CD14-positive monocyte (primary cell): ENCODE results near the gene CYLD. TPM values are rescaled to one million over a fixed set of nuclear protein-coding genes. Genes with fewer than 3 reads are reported as not detected.

Source experiments
- DNase-seq, 3 donors: peaks; one replicate each; pipeline ENCODE4 v3.0.0-alpha.2; 2011 to 2022
- H2AFZ ChIP-seq: 2 replicates; pipeline ENCODE4 v1.6.0; 2012; ENCODE audit warnings: mild to moderate bottlenecking, low read depth, low read length, inconsistent platforms; ENCODE audit not compliant: insufficient read depth, poor library complexity, severe bottlenecking
- H3K27ac ChIP-seq, 2 donors: 1 replicate in 1 of 2; 2 replicates in 1 of 2; pipeline ENCODE4 v1.5.1; 2012 to 2013; ENCODE audit warnings: low read length in 2 of 2, control low read depth in 1 of 2, inconsistent platforms in 1 of 2, low read depth in 1 of 2, mild to moderate bottlenecking in 1 of 2
- H3K27me3 ChIP-seq, 2 donors: one replicate each; pipeline versions ENCODE4 v1.6.0 to v1.6.1; 2011 to 2013; ENCODE audit warnings: low read length in 2 of 2; ENCODE audit not compliant: control insufficient read depth in 2 of 2, insufficient read depth in 2 of 2
- H3K36me3 ChIP-seq, 2 donors: replicated peaks in 1 of 2; 1 replicate in 1 of 2; 2 replicates in 1 of 2; pipeline versions ENCODE4 v1.5.1 to v1.6.1; 2012 to 2013; ENCODE audit warnings: low read length in 2 of 2, control low read depth in 1 of 2, inconsistent platforms in 1 of 2, mild to moderate bottlenecking in 1 of 2; ENCODE audit not compliant: insufficient read depth in 2 of 2, control insufficient read depth in 1 of 2
- H3K4me1 ChIP-seq, 2 donors: 1 replicate in 1 of 2; 2 replicates in 1 of 2; pipeline versions ENCODE4 v1.5.1 to v1.6.1; 2012 to 2013; ENCODE audit warnings: low read length in 2 of 2, control low read depth in 1 of 2, inconsistent platforms in 1 of 2, mild to moderate bottlenecking in 1 of 2, moderate library complexity in 1 of 2; ENCODE audit not compliant: insufficient read depth in 2 of 2, control insufficient read depth in 1 of 2
- H3K4me2 ChIP-seq: replicated peaks from 2 replicates; pipeline ENCODE3; 2012; ENCODE audit warnings: low read length, moderate library complexity, mild to moderate bottlenecking; ENCODE audit not compliant: poor library complexity, severe bottlenecking; ENCODE audit errors: extremely low read depth
- H3K4me3 ChIP-seq, 3 experiments: fragments of 200-600 bp in 1 of 3; sonication (generic) in 1 of 3; replicated peaks in 1 of 3; 1 replicate in 2 of 3; 2 replicates in 1 of 3; pipeline ENCODE4 v1.5.1; 2011 to 2013; ENCODE audit warnings: low read length in 3 of 3, mild to moderate bottlenecking in 3 of 3, control low read depth in 2 of 3, low read depth in 2 of 3, inconsistent platforms in 1 of 3, moderate library complexity in 1 of 3
- H3K79me2 ChIP-seq: 2 replicates; pipeline ENCODE4 v1.6.0; 2012; ENCODE audit warnings: mild to moderate bottlenecking, control low read depth, inconsistent platforms, low read length, moderate library complexity; ENCODE audit not compliant: insufficient read depth
- H3K9ac ChIP-seq: 2 replicates; pipeline ENCODE4 v1.6.0; 2017; ENCODE audit warnings: low read length, mild to moderate bottlenecking; ENCODE audit not compliant: insufficient read depth, poor library complexity, severe bottlenecking
- H3K9me3 ChIP-seq, 2 donors: replicated peaks in 1 of 2; 1 replicate in 1 of 2; 2 replicates in 1 of 2; pipeline versions ENCODE4 v1.5.1 to v1.6.1; 2012 to 2013; ENCODE audit warnings: low read length in 2 of 2, control low read depth in 1 of 2; ENCODE audit not compliant: control insufficient read depth in 1 of 2, insufficient read depth in 1 of 2
- H4K20me1 ChIP-seq: 2 replicates; pipeline ENCODE4 v1.6.0; 2012; ENCODE audit warnings: mild to moderate bottlenecking, low read length, control low read depth, moderate library complexity; ENCODE audit not compliant: insufficient read depth
- H3K27ac Mint-ChIP-seq, 7 donors: one replicate each; pipeline ENCODE4 v1.8.0; 2020; ENCODE audit warnings: mild to moderate bottlenecking in 7 of 7, mixed read lengths in 7 of 7, moderate library complexity in 6 of 7, inconsistent platforms in 2 of 7
- H3K27me3 Mint-ChIP-seq, 3 donors: one replicate each; pipeline ENCODE4 v1.8.0; 2021 to 2022; ENCODE audit warnings: low read depth in 3 of 3, mild to moderate bottlenecking in 3 of 3, mixed read lengths in 3 of 3, moderate library complexity in 3 of 3, inconsistent platforms in 1 of 3
- H3K36me3 Mint-ChIP-seq, 2 donors: one replicate each; pipeline ENCODE4 v1.8.0; 2020; ENCODE audit warnings: mixed read lengths in 2 of 2, inconsistent platforms in 1 of 2, mild to moderate bottlenecking in 1 of 2
- H3K4me1 Mint-ChIP-seq: one replicate; pipeline ENCODE4 v1.8.0; 2020; ENCODE audit warnings: mild to moderate bottlenecking, mixed read lengths
- H3K4me3 Mint-ChIP-seq, 2 donors: one replicate each; pipeline ENCODE4 v1.8.0; 2020; ENCODE audit warnings: mild to moderate bottlenecking in 2 of 2, mixed read lengths in 2 of 2, moderate library complexity in 1 of 2
- H3K9me3 Mint-ChIP-seq, 7 donors: one replicate each; pipeline ENCODE4 v1.8.0; 2020 to 2022; ENCODE audit warnings: mixed read lengths in 7 of 7, mild to moderate bottlenecking in 6 of 7, moderate library complexity in 6 of 7, inconsistent platforms in 2 of 7
- WGBS: methylation state at CpG from one replicate; pipeline ENCODE4 v1.1.5; 2013; ENCODE audit warnings: missing lambda C conversion rate; ENCODE audit not compliant: insufficient coverage; 5-methylcytosine and 5-hydroxymethylcytosine counted together
- intact Hi-C, 2 donors: fragments of 100-400 bp; cut with micrococcal nuclease; formaldehyde crosslinking; loops; one replicate each; pipeline versions ENCODE4 v1.15.0 to v1.15.1; 2023
- polyA plus RNA-seq, 3 donors: library from polyadenylated mRNA; depleted of rRNA in 1 of 3; unstranded in 2 of 3; stranded (reverse) in 1 of 3; fragments of 300-500 nt in 2 of 3; fragments of >200 nt in 1 of 3; fragmentation: Illumina TruSeq in 2 of 3; gene quantifications; 1 replicate in 2 of 3; 2 replicates in 1 of 3; pipeline ENCODE4 v1.2.3, GENCODE V29; 2012 to 2021
- TF ChIP-seq, protein P1 (sequence below): fragments of 200-600 bp; IDR thresholded peaks from one replicate; pipeline ENCODE4 v1.8.0; 2022; ENCODE audit warnings: antibody characterized with exemption, mild to moderate bottlenecking

CYLD gene
- polyA plus RNA-seq, 3 donors, result 32.1 to 57.9 (median 35.9) TPM

DNA sequence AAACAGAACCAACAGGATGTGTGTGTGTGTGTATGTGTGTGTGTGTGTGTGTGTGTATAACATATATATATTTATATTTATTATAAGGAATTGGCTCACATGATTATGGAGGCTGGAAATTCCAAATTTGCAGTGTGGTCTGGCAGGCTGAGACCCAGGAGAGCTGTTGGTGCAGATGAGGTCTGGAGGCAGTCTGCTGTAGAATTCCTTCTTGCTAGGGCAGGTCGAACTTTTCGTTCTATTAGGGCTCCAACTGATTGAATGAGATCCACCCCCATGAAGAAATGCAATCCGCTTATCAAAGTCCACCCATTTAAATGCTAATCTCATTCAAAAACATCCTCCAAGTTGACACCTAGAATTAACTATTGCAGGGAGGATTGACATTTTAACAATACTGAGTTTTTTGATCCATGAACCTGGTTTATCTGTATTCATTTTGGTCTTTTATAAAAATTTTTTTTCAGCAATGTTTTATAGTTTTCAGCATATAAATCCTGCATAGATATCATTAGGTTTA, 85.0 kb downstream of the CYLD start:
- no peak overlapping the region for H3K27ac Mint-ChIP-seq
- TF ChIP-seq, protein P1, sequence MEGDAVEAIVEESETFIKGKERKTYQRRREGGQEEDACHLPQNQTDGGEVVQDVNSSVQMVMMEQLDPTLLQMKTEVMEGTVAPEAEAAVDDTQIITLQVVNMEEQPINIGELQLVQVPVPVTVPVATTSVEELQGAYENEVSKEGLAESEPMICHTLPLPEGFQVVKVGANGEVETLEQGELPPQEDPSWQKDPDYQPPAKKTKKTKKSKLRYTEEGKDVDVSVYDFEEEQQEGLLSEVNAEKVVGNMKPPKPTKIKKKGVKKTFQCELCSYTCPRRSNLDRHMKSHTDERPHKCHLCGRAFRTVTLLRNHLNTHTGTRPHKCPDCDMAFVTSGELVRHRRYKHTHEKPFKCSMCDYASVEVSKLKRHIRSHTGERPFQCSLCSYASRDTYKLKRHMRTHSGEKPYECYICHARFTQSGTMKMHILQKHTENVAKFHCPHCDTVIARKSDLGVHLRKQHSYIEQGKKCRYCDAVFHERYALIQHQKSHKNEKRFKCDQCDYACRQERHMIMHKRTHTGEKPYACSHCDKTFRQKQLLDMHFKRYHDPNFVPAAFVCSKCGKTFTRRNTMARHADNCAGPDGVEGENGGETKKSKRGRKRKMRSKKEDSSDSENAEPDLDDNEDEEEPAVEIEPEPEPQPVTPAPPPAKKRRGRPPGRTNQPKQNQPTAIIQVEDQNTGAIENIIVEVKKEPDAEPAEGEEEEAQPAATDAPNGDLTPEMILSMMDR, result no peak

DNA sequence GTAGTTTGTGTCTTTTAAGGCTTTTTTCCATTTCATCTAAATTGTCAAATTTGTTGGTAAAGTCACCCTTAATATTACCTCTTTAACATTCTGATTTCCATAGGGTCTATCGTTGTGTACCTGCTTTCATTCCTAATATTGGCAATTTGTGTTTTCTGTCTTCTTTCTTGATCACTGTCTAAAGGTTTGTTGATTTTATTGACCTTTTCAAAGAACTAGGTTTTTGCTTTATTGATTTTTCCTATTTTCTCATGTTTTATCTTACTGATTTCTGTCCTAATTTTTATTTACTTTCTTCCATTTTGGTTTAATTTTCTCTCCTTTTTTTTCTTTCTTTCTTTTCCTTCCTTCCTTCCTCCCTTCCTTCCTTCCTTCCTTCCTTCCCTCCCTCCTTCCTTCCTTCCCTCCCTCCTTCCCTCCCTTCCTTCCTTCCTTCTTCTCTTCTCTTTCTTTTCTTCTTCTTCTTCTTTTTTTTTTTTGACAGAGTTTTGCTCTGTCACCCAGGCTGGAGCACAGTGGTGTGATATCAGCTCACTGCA, 86.3 kb downstream of the CYLD start:
- Mint-ChIP-seq H3K27me3 (peaks cover 0 to 12% (median 4%) of the 10 kb centered on the region in 3 donors), H3K4me3 (no peak overlapping the region), H3K36me3 (no peaks in the 10 kb centered on the region), H3K9me3 (peaks cover 7 to 16% (median 9%) of the 10 kb centered on the region in 7 donors), H3K4me1 (no peaks in the 10 kb centered on the region), H3K27ac (peak overlapping the region in 1 of 7 donors; percentile 26)
- Histone ChIP-seq H2AFZ (no peak overlapping the region), H3K36me3 (no peaks in the 10 kb centered on the region), H3K4me2 (no peak overlapping the region), H3K4me1 (no peaks in the 10 kb centered on the region), H3K27ac (no peak overlapping the region), H3K79me2 (no peaks in the 10 kb centered on the region), H3K9me3 (peaks cover 3 to 11% of the 10 kb centered on the region in 2 donors), H3K27me3 (peaks cover 0 to 2% of the 10 kb centered on the region in 2 donors), H3K9ac (no peak overlapping the region), H4K20me1 (no peaks in the 10 kb centered on the region), H3K4me3 (no peak overlapping the region)
- no CpG with 5 or more reads among the region's 1 CpG for WGBS
- intact Hi-C loops, result no loop called here
- TF ChIP-seq, protein P1, result no peak
- no peak for DNase-seq

More for the DNA sequence above, 85.0 kb downstream of the CYLD start:
- no peak overlapping the region for H3K9ac ChIP-seq
- Mint-ChIP-seq H3K36me3 (no peaks in the 10 kb centered on the region), H3K9me3 (peaks cover 7 to 16% (median 9%) of the 10 kb centered on the region in 7 donors), H3K4me3 (no peak overlapping the region), H3K4me1 (no peaks in the 10 kb centered on the region), H3K27me3 (peaks cover 0 to 14% (median 4%) of the 10 kb centered on the region in 3 donors)
- no peak overlapping the region for H2AFZ ChIP-seq
- WGBS, result no CpG with 5 or more reads among the region's 3 CpGs
- H3K27me3 ChIP-seq, result peaks cover 0 to 2% of the 10 kb centered on the region in 2 donors
- H3K4me2 ChIP-seq, result no peak overlapping the region
- no peaks in the 10 kb centered on the region for H3K4me1 ChIP-seq
- no peak overlapping the region for H3K4me3 ChIP-seq
- intact Hi-C loops, result no loop called here
- DNase-seq, result no peak
- H4K20me1 ChIP-seq, result no peaks in the 10 kb centered on the region
- H3K79me2 ChIP-seq, result no peaks in the 10 kb centered on the region
- H3K27ac ChIP-seq, result no peak overlapping the region
- peaks cover 3 to 11% of the 10 kb centered on the region in 2 donors for H3K9me3 ChIP-seq
- H3K36me3 ChIP-seq, result no peaks in the 10 kb centered on the region
